ENCODE measurements around the gene TK1.

DNA sequence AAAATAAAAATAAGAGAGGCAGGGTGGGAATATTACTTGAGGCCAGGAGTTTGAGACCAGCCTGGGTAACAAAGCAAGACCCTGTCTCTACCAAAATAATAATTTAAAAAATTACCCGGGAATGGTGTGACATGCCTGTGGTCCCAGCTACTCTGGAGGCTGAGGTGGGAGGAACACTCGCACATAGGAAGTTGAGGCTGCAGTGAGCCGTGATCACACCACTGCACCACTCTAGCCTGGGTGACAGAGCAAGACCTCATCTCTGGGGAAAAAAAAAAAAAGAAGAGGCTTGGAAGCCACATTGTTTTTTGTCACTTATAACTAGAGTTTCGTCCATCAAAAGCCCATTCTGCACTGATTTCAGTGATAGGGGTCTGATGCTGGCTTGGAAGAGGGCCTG lies 41.3 kb upstream of the TK1 start:
- no peak for TF ChIP-seq POLR2A (IDR thresholded peaks at IDR 0.05)
- TF ChIP-seq, protein P1, sequence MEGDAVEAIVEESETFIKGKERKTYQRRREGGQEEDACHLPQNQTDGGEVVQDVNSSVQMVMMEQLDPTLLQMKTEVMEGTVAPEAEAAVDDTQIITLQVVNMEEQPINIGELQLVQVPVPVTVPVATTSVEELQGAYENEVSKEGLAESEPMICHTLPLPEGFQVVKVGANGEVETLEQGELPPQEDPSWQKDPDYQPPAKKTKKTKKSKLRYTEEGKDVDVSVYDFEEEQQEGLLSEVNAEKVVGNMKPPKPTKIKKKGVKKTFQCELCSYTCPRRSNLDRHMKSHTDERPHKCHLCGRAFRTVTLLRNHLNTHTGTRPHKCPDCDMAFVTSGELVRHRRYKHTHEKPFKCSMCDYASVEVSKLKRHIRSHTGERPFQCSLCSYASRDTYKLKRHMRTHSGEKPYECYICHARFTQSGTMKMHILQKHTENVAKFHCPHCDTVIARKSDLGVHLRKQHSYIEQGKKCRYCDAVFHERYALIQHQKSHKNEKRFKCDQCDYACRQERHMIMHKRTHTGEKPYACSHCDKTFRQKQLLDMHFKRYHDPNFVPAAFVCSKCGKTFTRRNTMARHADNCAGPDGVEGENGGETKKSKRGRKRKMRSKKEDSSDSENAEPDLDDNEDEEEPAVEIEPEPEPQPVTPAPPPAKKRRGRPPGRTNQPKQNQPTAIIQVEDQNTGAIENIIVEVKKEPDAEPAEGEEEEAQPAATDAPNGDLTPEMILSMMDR (IDR thresholded peaks at IDR 0.05): no peak

All from body of pancreas (tissue), 4 donors.